Hepatocyte (in vitro differentiated cells): ENCODE measurements around the gene VCAM1.

Experiments used
- EZH2 ChIP-seq: fragments of 200-600 bp; sonication (generic); IDR thresholded peaks from 2 replicates; pipeline ENCODE4 v1.6.1; 2016; ENCODE audit warnings: antibody characterized with exemption, mild to moderate bottlenecking, borderline replicate concordance
- TF ChIP-seq, protein P1 (sequence below): fragments of 200-600 bp; sonication (generic); IDR thresholded peaks from 2 replicates; pipeline ENCODE4 v1.5.1; 2016; ENCODE audit warnings: antibody characterized with exemption, mild to moderate bottlenecking; ENCODE audit not compliant: poor library complexity

DNA sequence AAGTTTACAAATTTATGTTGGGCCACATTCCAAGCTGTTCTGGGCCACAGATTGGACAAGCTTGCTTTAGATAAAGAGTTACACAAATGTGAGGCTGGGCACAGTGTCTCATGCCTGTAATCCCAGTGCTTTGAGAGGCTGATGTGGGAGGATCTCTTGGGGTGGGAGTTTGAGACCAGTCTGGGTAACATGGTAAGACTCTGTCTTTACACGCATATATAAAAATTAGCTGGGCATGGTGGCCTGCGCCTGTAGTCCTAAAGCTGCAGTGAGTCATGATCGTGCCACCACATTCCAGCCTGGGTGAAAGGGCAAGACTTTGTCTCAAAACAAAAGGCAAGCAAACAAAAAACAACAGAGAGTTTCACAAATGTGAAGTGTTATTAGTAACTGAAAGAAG is 5.9 kb upstream of the VCAM1 start:
- TF ChIP-seq, protein P1, sequence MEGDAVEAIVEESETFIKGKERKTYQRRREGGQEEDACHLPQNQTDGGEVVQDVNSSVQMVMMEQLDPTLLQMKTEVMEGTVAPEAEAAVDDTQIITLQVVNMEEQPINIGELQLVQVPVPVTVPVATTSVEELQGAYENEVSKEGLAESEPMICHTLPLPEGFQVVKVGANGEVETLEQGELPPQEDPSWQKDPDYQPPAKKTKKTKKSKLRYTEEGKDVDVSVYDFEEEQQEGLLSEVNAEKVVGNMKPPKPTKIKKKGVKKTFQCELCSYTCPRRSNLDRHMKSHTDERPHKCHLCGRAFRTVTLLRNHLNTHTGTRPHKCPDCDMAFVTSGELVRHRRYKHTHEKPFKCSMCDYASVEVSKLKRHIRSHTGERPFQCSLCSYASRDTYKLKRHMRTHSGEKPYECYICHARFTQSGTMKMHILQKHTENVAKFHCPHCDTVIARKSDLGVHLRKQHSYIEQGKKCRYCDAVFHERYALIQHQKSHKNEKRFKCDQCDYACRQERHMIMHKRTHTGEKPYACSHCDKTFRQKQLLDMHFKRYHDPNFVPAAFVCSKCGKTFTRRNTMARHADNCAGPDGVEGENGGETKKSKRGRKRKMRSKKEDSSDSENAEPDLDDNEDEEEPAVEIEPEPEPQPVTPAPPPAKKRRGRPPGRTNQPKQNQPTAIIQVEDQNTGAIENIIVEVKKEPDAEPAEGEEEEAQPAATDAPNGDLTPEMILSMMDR, result no peak
- no peak for TF ChIP-seq EZH2
